ENCODE results near the gene UGDH.

DNA sequence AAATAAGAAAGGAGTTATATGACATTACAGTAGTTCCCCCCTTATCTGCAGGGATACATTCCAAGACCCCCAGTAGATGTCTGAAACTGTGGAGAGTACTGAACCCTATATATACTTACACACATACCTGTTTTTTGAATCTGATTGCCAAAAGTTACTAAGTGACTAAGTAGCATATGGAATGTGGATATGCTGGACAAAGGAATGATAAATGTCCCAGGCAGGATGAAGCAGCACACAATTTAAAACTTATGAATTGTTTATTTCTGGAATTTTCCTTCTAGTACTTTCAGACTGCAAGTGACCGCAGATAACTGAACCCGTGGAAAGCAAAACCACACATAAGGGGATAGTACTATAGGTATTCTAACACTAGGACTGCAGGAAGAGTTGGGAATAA lies 22.7 kb downstream of the UGDH start:
- TF ChIP-seq, protein P1, sequence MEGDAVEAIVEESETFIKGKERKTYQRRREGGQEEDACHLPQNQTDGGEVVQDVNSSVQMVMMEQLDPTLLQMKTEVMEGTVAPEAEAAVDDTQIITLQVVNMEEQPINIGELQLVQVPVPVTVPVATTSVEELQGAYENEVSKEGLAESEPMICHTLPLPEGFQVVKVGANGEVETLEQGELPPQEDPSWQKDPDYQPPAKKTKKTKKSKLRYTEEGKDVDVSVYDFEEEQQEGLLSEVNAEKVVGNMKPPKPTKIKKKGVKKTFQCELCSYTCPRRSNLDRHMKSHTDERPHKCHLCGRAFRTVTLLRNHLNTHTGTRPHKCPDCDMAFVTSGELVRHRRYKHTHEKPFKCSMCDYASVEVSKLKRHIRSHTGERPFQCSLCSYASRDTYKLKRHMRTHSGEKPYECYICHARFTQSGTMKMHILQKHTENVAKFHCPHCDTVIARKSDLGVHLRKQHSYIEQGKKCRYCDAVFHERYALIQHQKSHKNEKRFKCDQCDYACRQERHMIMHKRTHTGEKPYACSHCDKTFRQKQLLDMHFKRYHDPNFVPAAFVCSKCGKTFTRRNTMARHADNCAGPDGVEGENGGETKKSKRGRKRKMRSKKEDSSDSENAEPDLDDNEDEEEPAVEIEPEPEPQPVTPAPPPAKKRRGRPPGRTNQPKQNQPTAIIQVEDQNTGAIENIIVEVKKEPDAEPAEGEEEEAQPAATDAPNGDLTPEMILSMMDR (IDR thresholded peaks at IDR 0.05), result no peak
- TF ChIP-seq POLR2A (IDR thresholded peaks at IDR 0.05), result no peak
